Measurements from ENCODE around the gene TMEM72.

TMEM72 gene

DNA sequence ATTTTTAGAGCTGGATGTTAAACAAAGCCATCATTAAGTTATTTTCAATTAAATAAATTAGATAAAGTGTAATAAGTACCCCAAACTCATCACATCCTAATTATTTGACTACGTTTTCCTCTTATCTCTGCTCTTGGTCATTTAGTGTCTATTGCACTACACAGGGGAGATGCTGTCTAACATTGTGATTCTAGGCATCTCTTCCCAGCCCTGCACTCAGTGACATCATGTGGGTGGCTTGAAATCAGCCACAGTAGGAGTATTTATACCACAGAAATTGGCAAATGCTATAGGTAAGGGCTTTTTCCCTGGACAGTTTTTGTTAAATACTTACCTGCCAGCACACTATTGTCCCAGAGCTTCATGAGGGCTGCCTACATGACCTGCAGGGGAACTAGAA is 21.3 kb upstream of the TMEM72 start:
- FAIRE-seq (no peak), DNase-seq (ENCODE audit: low spot score) (no peak)

DNA sequence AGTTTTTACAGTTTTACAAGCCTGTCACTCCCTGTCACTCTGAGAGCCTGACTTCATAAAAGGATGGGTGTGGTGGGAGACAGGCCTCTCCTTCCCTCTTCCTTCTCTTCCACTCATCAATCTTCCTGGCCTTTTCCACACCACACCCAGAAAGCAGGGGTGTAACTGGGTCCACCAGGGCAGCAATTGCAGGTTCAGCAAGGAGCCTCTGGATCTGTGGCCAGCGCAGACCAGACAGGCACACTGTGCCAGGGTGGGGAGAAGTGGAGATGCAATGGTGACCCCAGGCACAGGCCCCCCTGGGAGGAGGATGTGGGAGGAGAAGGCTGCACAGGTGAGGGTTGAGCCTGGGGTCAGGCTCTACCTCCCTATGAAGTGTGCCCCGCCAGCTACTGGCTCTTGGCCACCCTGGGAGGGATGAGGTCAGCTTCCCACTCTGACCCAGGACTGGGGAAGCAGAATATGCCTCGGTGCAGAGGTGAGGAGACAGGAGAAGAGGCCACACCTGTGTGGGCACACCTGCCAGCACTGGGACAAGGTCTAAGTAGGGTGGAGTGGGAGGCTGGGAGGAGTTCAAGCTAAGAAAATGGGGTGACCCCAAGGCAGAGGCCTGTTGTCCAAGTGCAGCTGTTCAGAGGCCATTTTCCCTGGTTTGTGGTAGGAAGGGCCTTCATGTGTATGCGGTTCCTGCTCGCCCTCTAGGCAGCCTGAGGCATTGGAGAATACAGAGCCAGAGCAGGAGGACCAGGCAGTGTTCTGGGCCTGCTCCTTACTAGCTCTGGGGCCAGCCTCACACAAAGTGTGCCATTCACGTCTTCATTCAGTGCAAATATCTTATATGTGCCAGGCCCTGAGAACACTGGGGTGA is 20.2 kb upstream of the TMEM72 start:
- no peak for FAIRE-seq

DNA sequence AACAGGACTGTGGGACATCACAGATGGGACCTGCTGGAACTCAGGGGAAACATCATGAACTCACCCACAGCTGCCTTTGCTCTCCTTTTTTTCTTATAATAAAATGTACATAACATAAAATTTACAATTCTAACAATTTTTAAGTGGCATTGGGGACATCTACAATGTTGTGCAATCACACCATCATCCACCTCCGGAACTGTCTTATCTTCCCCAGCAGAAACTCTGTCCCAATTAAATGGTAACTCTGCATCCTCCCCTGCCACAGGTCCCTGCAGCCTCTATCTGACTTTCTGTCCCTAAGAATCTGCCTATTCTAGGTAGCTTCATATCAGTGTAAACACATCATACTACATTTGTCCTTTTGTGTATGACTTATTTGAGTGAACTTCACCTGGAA is 19.4 kb upstream of the TMEM72 start:
- FAIRE-seq, result no peak

More for the DNA sequence above, 20.2 kb upstream of the TMEM72 start:
- no peak for DNase-seq (ENCODE audit: low spot score)

DNA sequence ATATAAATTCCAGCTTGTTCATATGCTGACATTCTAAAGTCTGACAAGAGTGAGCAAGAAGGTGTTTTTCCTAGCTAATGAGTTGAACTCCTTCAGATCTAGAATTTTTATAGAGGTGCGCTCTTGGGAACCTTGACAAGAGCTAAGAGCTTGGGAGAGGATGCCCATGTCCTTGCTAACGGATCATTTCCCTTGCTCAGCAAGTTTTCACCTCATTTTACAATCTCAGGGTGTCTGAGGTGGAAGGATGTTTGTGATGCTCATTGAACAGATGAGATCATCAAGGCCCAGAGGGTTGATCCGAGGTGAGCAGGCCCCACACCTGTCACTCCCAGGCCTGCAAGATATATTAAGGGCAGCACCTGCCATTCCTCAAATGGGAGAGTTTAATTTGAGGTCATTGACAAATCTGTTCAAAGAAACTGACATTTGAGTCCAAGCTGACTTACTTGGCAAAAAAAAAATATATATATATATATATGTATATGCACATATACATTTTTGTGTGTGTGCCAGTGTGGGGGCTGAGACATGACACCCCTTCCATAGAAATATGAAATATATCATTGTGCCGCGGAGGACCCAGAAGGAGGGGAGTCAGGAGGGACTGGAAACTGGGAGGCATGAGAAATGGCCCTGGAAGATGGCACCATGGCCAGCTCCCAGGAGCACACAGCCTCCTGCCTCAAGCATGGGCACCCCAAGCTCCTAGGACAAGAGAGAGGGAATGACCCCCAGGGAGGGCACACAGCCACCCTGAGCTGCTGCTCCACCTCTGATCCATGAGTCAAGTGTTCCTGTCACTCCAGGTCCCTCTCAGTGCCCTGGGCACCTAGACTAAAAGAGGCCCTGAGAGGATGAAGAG is 17.3 kb upstream of the TMEM72 start:
- DNase-seq (ENCODE audit: low spot score) (no peak), FAIRE-seq (no peak)

More for the DNA sequence above, 19.4 kb upstream of the TMEM72 start:
- DNase-seq (ENCODE audit: low spot score), result no peak

DNA sequence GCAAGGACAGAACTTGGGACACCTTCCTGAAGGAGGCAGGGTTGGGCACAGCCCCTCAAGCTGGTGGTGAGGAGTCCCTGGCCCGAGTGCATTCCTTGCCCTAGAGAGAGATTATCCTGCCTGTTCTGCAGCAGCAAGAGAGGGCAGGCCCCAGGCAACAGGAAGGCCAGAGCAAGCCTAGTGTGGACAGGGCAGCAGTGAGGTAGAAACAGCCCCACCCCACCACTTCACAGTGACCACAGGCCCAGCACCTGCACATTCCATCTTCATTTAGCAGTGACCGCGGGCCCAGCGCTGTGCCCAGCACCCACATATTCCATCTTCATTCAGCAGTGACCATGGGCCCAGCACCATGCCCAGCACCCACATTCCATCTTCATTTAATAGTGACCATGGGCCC is 16.4 kb upstream of the TMEM72 start:
- FAIRE-seq, result no peak

DNA sequence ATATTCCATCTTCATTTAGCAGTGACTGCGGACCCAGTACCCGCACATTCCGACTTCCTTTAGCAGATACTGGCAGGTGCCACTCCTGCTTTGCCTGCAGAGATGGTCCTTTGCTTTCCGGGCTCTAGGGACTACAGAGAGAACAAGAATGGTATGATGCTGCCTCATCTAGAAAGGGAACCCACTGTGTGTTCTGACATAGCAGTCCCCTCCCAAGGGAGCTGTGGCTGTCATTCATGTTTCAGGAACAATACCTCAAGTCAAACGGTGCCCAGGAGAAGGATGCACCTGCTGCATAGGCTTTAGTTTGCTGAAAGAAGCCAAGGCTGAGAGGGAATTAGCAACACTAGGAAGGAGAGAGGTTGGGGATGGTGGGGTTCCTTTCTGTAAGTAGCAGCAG is 15.9 kb upstream of the TMEM72 start:
- FAIRE-seq (no peak), DNase-seq (ENCODE audit: low spot score) (no peak)

More for the DNA sequence above, 16.4 kb upstream of the TMEM72 start:
- no peak for DNase-seq (ENCODE audit: low spot score)

DNA sequence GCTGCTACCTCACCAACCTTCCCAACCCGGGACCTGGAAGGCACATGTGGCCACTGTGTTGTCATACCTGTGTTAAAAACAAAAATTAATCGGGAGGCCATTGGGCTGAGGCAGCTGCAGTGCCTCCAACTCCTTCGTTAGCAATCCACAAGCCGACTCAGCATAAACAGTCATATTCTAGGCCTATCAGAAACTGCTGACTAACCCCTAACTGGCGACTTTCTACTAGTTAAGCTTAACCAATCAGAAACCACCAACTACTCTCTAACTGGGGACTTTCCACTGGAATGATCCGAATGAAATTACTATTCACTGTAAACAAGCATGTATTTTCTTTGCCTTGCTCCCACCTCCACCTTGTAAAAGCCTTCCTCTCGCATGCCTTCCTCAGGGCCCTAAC is 14.1 kb upstream of the TMEM72 start:
- DNase-seq (ENCODE audit: low spot score) (no peak), FAIRE-seq (no peak)

DNA sequence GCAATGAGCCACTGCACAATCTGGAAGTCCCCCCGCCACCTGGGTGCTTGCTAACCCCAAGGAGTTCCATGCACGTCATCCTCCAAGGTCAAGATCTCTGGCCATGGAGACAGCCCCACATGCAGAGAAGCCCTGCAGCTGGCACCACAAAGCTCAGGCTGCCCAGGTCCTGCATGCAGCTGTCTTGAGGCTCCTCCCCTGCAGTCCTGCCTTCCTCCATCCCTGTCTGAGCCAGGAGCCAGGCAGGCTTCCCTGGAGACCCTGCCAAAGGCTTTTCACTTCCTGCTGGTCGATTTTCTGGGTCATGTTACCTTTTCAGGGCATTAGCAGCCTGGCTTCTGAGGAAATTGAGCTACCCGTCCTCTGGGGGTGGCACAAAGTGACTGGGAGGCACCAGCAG is 12.5 kb upstream of the TMEM72 start:
- DNase-seq (ENCODE audit: low spot score) (no peak), FAIRE-seq (no peak)

DNA sequence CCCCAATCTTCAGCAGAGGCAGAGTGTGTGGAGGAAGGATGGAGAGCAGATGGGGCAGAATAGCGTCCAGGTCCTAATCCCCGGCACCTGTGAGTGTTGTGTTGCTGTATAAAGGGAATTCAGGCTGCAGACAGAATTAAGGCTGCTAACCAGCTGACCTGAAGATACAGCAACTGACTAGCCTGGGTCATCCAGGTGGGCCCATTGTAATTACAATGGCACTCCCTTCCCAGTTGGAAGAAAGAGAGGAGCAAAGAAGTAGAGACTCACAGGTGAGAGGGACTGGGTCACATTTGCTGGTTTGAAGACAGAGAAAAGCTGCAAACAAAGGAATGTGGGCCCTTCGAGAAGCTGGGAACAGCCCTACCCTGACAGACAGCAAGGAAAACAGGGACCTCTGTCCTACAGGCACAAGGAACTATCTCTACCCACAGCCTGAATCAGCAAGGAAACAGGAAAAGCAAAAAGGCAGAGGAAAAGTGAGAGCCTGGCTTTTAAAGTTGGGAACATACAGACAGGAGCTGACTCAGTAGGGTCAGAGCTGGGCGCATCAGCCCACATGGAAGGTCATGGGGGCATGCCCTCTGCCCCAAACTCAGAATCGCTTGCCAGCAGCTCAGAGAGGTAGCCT is 11.6 kb upstream of the TMEM72 start:
- FAIRE-seq (no peak), DNase-seq (ENCODE audit: low spot score) (no peak)

DNA sequence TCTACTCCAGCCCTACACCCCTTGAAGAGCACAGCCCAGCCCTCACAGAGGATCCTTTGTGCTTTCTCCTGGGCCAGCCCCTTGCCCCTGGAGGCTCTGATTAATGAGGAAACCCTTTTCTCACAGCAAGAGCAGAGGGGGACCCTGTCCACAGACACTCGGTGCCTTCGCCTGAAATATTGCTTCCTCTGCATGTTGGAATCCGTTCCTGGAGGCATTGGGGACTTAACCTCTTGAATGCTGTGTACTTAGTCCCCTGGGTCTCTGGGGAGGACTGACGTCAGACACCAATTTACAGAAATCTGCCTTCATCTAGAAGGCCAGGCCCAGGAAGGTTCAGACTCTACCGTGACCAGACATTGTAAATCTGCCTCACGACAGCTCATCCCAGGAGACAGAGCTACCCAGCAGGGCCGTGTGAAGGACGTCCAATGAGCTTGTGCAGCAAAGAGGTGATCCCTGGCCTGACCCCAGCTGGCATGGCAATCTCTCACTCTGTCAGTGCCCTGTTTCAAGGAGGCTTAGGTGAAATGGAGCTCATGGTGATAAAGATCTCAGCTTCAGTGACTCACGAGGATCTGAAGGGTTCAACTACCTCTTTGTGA is 8.1 kb upstream of the TMEM72 start:
- FAIRE-seq (no peak), DNase-seq (ENCODE audit: low spot score) (no peak)

DNA sequence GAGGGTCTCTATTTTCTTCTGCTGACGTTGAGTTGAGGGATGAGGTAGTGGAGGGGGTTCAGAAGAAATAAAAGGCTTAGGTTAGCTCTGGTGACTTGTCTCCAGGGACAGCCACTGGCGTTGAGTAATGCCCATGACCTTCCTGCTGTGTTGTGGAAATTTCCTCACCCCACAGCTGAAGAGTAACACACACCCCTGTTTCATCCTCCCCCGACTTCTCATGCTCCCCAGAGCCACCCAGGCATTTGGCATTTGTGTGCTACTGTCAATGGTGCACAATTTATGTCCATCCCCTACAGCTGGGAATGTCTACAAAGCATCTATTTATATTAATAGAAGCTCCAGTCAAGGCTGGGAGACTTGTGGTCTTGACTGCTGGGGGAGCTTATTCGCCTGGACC is 4.7 kb upstream of the TMEM72 start:
- no peak for FAIRE-seq
- no peak for DNase-seq (ENCODE audit: low spot score)

DNA sequence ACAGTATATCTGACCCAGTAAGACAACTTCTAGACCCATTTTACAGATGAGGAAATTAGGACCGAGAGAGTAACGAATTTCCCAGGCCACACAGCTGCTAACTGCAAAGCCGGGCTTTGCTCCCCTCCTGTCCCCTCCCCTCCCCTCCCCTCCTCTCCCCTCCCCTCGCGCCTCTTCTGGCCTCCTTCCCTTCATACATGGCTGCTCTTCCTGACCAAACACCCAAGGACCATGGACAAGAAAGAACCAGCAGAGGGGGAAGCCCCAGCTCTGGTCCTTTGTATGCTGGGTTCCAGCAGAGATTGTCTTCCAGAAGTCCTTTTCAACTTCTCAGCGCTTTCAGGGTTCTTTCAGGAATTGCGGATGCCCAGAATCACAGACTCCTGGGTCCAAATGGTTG is 3.6 kb upstream of the TMEM72 start:
- DNase-seq (ENCODE audit: low spot score) (no peak), FAIRE-seq (no peak)

DNA sequence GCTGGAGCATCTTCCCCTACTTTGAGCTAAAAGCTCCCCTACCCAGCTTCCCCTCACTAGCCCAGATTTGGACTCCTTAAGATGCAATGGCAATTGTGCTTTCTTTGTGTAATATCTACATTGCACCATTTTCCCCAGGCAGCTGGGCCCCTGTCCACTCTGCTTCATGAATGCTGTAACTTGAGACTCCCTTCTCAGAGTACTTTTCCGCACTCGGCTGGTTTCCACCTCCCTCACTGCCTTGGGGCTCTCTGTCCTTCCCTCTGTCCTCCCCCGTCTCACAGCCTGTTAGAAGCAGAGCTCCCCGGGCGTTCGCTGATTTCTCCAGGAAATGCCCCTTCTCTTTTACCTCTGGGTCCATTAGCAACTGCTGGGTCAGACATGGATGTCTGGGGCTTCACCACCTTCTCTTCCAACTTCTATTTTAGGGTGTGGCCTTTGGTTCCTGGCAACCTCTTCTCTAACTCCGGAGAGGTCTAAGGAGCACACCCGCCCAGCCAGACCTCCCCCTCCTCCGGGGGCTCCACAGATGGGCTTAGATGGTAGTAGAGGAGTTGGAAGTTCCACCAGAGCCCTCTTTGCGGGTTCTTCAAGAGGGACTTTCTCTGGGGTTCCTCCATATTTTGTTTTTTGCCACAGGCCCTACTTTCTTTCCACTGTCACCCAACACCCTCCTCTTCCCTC is 2.9 kb upstream of the TMEM72 start:
- DNase-seq (ENCODE audit: low spot score) (no peak), FAIRE-seq (no peak)

DNA sequence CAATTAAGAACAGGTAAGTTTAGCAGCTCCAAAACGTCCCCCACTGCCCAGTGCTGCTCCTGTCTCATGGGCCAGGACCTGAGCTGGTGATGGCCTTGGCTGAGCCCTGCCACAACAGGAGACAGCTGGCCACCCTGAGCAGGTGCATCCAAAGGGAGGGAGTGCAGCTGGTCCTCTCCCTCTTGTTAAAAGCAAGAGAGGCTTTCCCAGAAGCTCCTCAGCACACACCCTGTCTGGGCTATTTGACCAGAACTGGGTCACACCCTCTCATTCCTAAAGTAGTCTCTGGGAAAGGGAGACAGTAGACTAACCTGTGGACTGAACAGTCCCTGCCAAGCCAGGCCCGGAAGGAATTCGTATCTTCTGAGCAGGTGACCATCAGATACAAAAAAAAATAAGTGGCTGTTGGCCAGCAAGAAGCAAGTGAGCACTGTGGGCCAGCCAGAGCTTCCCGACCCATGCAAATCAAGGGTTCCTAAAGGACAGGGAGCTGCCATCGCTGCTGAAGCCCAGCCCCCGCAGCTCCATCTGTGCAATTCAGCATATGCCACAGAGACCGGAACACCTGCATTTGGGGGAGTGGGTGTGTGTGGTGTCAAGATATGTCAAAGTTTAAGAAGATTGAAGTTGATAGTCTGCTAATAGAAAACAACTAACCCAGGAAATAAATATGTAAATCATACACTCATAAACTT is 2.1 kb upstream of the TMEM72 start:
- no peak for DNase-seq (ENCODE audit: low spot score)
- peak; percentile 85 for FAIRE-seq

DNA sequence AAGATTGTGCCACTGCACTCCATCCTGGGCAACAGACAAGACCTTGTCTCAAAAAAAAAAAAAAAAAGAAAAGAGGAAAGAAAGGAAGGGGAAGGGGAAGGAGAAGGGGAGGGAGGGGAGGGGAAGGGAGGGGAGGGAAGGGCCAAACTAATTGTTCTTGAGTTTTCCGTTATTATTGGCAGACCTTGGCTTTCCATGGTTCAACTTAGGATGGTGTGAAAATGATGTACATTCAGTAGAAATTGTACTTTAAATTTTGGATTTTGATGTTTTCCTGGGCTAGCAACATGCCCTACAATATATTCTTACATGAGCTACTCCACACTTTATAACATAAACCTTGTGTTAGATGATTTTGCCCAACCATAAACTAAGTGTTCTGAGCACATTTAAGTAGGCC is 1.2 kb upstream of the TMEM72 start:
- no peak for FAIRE-seq
- no peak for DNase-seq (ENCODE audit: low spot score)

DNA sequence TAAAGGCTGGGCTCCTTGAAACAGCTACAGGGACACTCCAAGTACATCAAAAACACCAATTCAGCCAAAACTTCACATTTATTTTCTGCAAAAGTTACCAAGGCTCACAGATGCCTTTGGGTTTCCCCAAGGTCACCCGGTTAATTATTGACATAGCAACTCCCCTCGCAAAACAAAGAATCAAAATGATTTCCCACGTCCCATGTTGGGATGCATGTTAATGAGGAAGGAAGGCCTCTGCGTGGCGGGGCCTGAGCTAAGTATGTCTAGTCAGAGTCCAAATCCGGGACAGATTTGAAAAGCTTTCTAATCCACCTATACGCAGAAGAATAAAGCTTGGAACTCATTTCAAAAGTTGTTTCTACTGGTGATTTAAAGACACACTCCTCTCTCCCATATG is 535 bp upstream of the TMEM72 start:
- DNase-seq (ENCODE audit: low spot score) (no peak), FAIRE-seq (no peak)

DNA sequence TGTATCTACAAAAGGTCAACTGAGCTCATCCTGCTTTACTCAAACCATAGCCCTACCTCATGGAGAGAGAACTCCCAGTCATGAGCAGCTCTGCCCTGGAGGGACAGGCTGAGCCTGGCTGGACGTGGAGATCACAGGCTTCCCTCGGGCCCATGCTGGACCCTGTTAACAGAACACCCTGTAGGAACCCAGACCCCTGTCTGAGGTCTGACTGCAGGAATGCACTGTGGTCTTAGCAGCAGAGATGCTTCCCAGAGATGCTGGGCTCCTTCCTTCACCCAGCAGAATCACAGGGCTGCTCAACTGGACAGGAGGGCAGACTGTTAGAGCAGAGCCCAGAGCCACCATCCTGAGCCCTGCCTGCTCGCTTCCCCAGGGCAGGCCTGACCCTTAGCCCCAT is 814 bp downstream of the TMEM72 start:
- FAIRE-seq (no peak), DNase-seq (ENCODE audit: low spot score) (no peak)

DNA sequence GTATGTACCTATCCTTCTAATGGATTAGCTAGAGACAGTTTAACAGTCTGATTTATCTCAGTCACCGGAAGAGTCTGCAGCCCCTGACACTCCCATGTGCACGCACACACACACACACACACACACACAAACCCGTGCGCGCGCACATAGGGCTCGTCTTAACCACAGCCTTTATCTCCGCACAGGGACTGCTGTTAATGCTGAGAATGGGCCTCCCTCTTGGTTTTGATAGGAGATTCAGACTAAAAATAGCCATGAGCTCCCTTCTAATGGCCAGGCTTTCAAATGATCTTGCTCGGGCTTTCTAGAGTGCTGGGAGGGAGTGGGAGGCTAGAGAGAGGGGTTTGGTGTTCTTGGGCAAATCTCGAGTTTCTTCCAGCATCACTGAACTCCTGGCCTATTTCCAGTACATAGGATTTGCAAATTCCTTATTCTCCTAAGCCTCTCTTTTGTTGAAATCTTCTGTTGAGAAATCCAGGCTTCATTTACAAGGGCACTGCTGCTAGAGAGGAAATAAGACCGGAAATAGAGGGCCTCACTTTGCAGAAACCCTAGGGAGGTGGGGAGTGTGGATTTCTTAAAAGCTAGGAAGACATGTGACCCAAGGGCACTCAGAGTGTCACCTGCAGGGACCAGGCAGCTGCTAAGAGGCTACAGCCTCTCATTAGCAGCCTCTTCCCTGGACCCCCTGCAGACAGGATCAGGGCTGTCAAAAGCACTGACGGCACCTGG is 2.4 kb downstream of the TMEM72 start:
- DNase-seq (ENCODE audit: low spot score), result no peak
- FAIRE-seq, result no peak

DNA sequence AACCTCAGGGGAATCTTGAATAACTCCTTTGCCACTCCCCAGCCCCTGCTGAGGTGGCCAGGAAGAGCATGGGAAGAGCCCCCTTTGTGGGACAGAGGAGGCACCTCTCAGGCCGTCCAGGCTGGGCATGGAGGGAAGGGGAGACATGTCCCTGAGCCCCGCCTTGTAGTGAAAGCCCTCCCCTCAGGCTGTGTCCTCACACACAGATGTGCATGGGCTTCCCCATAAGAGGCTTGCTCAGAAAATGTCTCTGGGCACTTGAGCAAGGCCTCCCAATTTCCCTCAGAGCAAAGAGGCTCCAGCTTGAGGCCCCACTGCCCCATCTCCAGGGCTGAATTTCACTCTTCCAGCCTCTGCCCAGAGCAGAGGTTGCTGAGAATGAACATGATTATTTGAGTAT is 3.8 kb downstream of the TMEM72 start:
- DNase-seq (ENCODE audit: low spot score), result no peak
- no peak for FAIRE-seq

DNA sequence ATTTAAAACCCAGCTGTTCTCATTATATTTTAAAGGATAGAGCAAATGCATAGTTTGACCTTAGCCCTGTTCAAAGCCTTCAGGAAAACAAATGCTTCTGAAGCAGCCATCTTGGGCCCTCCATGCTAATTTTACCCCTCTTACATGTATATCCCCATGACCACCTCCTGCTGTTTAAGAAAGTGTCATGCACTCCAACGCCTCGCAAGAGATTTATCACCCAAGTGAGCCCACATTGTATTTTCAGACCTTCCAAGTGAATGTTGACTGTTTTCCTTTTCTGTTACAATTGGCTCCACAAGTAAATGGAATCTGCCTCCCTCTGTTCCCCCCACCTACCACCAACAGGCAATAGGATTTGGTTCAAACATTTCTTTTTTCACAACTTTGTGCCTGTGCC is 5.3 kb downstream of the TMEM72 start:
- no peak for DNase-seq (ENCODE audit: low spot score)

More for the DNA sequence above, 5.3 kb downstream of the TMEM72 start:
- no peak for FAIRE-seq

Measured in urothelium cell line (cell line).